Measurements from ENCODE around the gene PRKRIP1. TPM values are rescaled to one million over a fixed set of nuclear protein-coding genes. Genes with fewer than 3 reads are reported as not detected.
A peak's percentile ranks its signal among the peaks of the same experiment; 100 is the strongest.
"Not testable (repeated sequence)": the region's sequence is repeated elsewhere in the genome, so short reads cannot be mapped to it uniquely, and the experiment has no call there.

Gene PRKRIP1
- total RNA-seq, 1 experiment from 2014 or later: 24.9 TPM

DNA sequence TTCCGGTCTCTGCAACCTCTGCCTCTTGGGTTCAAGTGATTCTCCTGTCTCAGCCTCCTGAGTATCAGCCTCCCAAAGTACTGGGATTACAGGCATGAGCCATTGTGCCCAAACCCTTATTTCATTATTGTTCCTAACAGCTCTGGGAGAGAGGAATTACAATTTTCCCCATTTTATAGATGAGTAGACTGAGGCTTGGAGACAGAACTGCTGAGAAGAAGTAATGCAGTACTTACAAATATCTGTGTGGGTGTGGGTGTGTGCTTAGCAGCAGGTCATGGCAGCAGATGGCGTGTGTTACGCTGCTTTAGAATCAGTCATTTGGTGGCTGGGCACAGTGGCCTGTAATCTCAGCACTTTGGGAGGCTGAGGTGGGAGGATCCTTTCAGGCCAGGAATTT lies 7.4 kb downstream of the PRKRIP1 start:
- POLR2A ChIA-PET (ENCODE audit: low non-redundant PET): no interaction called here
- BruUV-seq (replicated peaks): no TSS peak
- H3K36me3 ChIP-seq (ENCODE audit: insufficient read depth, low read length, poor library complexity, severe bottlenecking): peaks cover 93% of the 10 kb centered on the region

DNA sequence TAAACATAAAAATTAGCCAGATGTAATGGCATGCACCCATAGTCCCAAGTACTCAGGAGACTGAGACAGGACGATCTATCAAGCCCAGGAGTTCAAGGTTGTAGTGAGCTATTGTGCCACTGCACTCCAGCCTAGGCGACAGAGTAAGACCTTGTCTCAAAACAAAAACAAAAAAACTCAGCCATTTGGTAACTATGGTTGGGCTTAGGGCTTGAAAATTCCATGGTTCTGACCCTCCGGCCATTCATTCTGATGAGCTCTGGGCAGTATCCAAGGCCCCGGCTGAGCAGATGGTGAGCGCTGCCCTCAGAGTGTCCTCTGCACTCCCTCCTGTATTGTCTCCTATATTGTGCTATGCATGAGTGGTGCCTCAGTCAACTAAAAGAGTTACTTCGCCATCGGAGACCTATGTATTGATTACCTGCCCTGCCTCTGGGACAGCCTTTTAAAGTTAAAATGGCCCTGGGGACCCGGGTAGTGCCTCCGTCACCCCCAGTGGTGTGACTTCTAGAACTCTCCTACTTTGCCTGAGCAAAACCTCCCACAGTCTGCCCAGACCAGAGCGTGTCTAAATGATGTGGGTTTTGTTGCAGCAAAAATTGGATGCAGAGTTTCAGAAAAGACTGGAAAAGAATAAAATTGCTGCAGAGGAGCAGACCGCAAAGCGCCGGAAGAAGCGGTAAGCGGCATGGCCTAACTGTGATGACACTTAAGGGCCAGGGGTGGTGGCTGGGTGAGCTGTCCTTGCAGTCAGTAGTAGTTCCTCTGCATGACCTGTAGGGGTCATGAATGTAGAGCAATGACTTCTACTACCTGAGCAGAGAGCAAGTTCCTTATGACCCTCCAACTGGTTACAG lies 8.1 kb downstream of the PRKRIP1 start:
- TF ChIP-seq EZH2 (IDR thresholded peaks at IDR 0.05; ENCODE audit: borderline replicate concordance, low read depth, low read length, poor library complexity, severe bottlenecking): no peak
- TF ChIP-seq, protein P1, sequence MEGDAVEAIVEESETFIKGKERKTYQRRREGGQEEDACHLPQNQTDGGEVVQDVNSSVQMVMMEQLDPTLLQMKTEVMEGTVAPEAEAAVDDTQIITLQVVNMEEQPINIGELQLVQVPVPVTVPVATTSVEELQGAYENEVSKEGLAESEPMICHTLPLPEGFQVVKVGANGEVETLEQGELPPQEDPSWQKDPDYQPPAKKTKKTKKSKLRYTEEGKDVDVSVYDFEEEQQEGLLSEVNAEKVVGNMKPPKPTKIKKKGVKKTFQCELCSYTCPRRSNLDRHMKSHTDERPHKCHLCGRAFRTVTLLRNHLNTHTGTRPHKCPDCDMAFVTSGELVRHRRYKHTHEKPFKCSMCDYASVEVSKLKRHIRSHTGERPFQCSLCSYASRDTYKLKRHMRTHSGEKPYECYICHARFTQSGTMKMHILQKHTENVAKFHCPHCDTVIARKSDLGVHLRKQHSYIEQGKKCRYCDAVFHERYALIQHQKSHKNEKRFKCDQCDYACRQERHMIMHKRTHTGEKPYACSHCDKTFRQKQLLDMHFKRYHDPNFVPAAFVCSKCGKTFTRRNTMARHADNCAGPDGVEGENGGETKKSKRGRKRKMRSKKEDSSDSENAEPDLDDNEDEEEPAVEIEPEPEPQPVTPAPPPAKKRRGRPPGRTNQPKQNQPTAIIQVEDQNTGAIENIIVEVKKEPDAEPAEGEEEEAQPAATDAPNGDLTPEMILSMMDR (conservative IDR thresholded peaks at IDR 0.05; ENCODE audit: low read depth, low read length): peak; percentile 60
- H3K27me3 ChIP-seq (replicated peaks; ENCODE audit: insufficient read depth, low read depth, low read length, poor library complexity): no peaks in the 10 kb centered on the region
- POLR2A ChIA-PET (ENCODE audit: low non-redundant PET): interaction anchor here (0.7 kb wide), 1 partner anchor 1036 kb away, joined by 4 read pairs; no protein-coding TSS in a partner anchor
- no peaks in the 10 kb centered on the region for H3K4me1 ChIP-seq (ENCODE audit: insufficient read depth, low read length, poor library complexity, severe bottlenecking)
- intact Hi-C loops (cut with micrococcal nuclease; ENCODE audit: unreplicated experiment): no loop called here
- H3K9me3 ChIP-seq (ENCODE audit: low read depth, low read length, poor library complexity, severe bottlenecking): no peaks in the 10 kb centered on the region
- no peak overlapping the region for H3K27ac ChIP-seq (ENCODE audit: low read depth, low read length, poor library complexity, severe bottlenecking)
- no peak overlapping the region for H3K4me3 ChIP-seq (ENCODE audit: low read depth, low read length, poor library complexity, severe bottlenecking)
- peaks cover 90% of the 10 kb centered on the region for H3K36me3 ChIP-seq (ENCODE audit: insufficient read depth, low read length, poor library complexity, severe bottlenecking)
- no TSS peak for BruUV-seq (replicated peaks)
- DNase-seq (ENCODE audit: low spot score): peak; percentile 57
- CTCF ChIA-PET: interaction anchor here (0.7 kb wide), 2 partner anchors 115 to 117 kb away, joined by 3 to 6 read pairs; no protein-coding TSS in a partner anchor

More for the DNA sequence above, 7.4 kb downstream of the PRKRIP1 start:
- no peaks in the 10 kb centered on the region for H3K4me1 ChIP-seq (ENCODE audit: insufficient read depth, low read length, poor library complexity, severe bottlenecking)
- no peaks in the 10 kb centered on the region for H3K9me3 ChIP-seq (ENCODE audit: low read depth, low read length, poor library complexity, severe bottlenecking)
- TF ChIP-seq, protein P1 (conservative IDR thresholded peaks at IDR 0.05; ENCODE audit: low read depth, low read length): no peak
- TF ChIP-seq EZH2 (IDR thresholded peaks at IDR 0.05; ENCODE audit: borderline replicate concordance, low read depth, low read length, poor library complexity, severe bottlenecking): no peak
- no peak for DNase-seq (ENCODE audit: low spot score)
- no peaks in the 10 kb centered on the region for H3K27me3 ChIP-seq (replicated peaks; ENCODE audit: insufficient read depth, low read depth, low read length, poor library complexity)
- H3K27ac ChIP-seq (ENCODE audit: low read depth, low read length, poor library complexity, severe bottlenecking): no peak overlapping the region
- CTCF ChIA-PET: no interaction called here
- H3K4me3 ChIP-seq (ENCODE audit: low read depth, low read length, poor library complexity, severe bottlenecking): no peak overlapping the region
- intact Hi-C loops (cut with micrococcal nuclease; ENCODE audit: unreplicated experiment): no loop called here

DNA sequence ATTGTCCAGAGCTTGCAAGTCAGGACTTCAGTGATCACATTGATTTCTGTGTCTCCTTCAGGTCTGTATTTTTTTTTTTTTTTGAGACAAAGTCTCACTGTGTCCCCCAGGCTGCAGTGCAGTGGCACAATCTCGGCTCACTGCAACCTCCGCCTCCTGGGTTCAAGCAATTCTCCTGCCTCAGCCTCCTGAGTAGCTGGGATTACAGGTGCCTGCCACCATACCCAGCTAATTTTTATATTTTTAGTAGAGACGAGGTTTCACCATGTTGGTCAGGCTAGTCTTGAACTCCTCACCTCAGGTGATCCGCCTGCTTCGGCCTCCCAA lies 8.7 kb downstream of the PRKRIP1 start:
- CTCF ChIA-PET: interaction anchor here (0.7 kb wide), 2 partner anchors 116 to 118 kb away, joined by 3 to 6 read pairs; no protein-coding TSS in a partner anchor
- H3K9me3 ChIP-seq (ENCODE audit: low read depth, low read length, poor library complexity, severe bottlenecking); DNase-seq (ENCODE audit: low spot score); H3K4me1 ChIP-seq (ENCODE audit: insufficient read depth, low read length, poor library complexity, severe bottlenecking); intact Hi-C loops (cut with micrococcal nuclease; ENCODE audit: unreplicated experiment); H3K27me3 ChIP-seq (replicated peaks; ENCODE audit: insufficient read depth, low read depth, low read length, poor library complexity); H3K27ac ChIP-seq (ENCODE audit: low read depth, low read length, poor library complexity, severe bottlenecking); H3K4me3 ChIP-seq (ENCODE audit: low read depth, low read length, poor library complexity, severe bottlenecking); BruUV-seq (replicated peaks): not testable (repeated sequence)
- POLR2A ChIA-PET (ENCODE audit: low non-redundant PET): interaction anchor here (0.7 kb wide), 1 partner anchor 1037 kb away, joined by 4 read pairs; no protein-coding TSS in a partner anchor
- H3K36me3 ChIP-seq (ENCODE audit: insufficient read depth, low read length, poor library complexity, severe bottlenecking): peaks cover 91% of the 10 kb centered on the region

Data from A673 (cell line).